HepG2 (cell line): ENCODE results near the gene WDR93. TPM values are rescaled to one million over a fixed set of nuclear protein-coding genes. Genes with fewer than 3 reads are reported as not detected.

Experiments used
- HOXD1 ChIP-seq: sonication (generic); formaldehyde crosslinking; IDR thresholded peaks from 2 replicates; pipeline ENCODE4 v1.5.0; 2020; ENCODE audit warnings: missing genetic modification reagents
- KLF9 ChIP-seq: IDR thresholded peaks from 2 replicates; pipeline ENCODE4 v1.6.1; 2016; ENCODE audit warnings: low read depth
- SPEN ChIP-seq: sonication (generic); formaldehyde crosslinking; IDR thresholded peaks from 2 replicates; pipeline ENCODE4 v1.5.1; 2020; ENCODE audit warnings: low read depth, mild to moderate bottlenecking, missing genetic modification reagents
- ZNF34 ChIP-seq: sonication (generic); formaldehyde crosslinking; IDR thresholded peaks from 2 replicates; pipeline ENCODE4 v1.4.0; 2020; ENCODE audit warnings: mild to moderate bottlenecking, missing genetic modification reagents, borderline replicate concordance
- ZNF567 ChIP-seq: sonication (generic); formaldehyde crosslinking; IDR thresholded peaks from 2 replicates; pipeline ENCODE4 v1.8.1; 2023; ENCODE audit warnings: mild to moderate bottlenecking, missing genetic modification reagents, borderline replicate concordance
- polyA plus RNA-seq, 8 experiments: library from polyadenylated mRNA; depleted of rRNA in 3 of 8; stranded (reverse) in 7 of 8; unstranded in 1 of 8; fragments of >200 nt; fragmentation: Illumina TruSeq in 4 of 8; extraction: Trizol in 4 of 8; gene quantifications; 2 replicates each; pipeline versions ENCODE4 v1.2.1 to v1.2.3, GENCODE V29; 2011 to 2016; ENCODE audit warnings: low read depth in 4 of 8, missing spikeins in 1 of 8, mixed read lengths in 1 of 8; ENCODE audit not compliant: insufficient read depth in 1 of 8
- total RNA-seq, 5 experiments: library from RNA; depleted of rRNA; stranded (reverse); fragments of >200 nt; fragmentation: Illumina TruSeq; extraction: Trizol; gene quantifications; 2 replicates each; pipeline ENCODE4 v1.2.3, GENCODE V29; 2016; ENCODE audit warnings: low read depth in 1 of 5
- TF ChIP-seq, protein P1 (sequence below): sonication (generic); formaldehyde crosslinking; IDR thresholded peaks from 2 replicates; pipeline ENCODE4 v1.5.1; 2020; ENCODE audit warnings: mild to moderate bottlenecking, missing genetic modification reagents, moderate library complexity
- TF ChIP-seq, protein P2 (sequence below): sonication (generic); formaldehyde crosslinking; IDR thresholded peaks from 2 replicates; pipeline ENCODE4 v1.5.0; 2020; ENCODE audit warnings: mild to moderate bottlenecking, missing genetic modification reagents
- TF ChIP-seq, protein P3 (sequence below): IDR thresholded peaks from 2 replicates; pipeline ENCODE4 v1.6.1; 2012; ENCODE audit warnings: inconsistent platforms
- TF ChIP-seq, protein P4 (sequence below): sonication (generic); formaldehyde crosslinking; IDR thresholded peaks from 2 replicates; pipeline ENCODE4 v1.5.0; 2020; ENCODE audit warnings: mild to moderate bottlenecking, missing genetic modification reagents
- TF ChIP-seq, protein P5 (sequence below), 2 experiments: sonication (generic) in 1 of 2; formaldehyde crosslinking in 1 of 2; IDR thresholded peaks; 2 replicates each; pipeline versions ENCODE4 v1.4.0 to v1.6.1; 2018 to 2020; ENCODE audit warnings: missing genetic modification reagents in 2 of 2, borderline replicate concordance in 1 of 2, low read depth in 1 of 2, mild to moderate bottlenecking in 1 of 2, missing biosample characterization in 1 of 2
- TF ChIP-seq, protein P6 (sequence below): sonication (generic); formaldehyde crosslinking; IDR thresholded peaks from 2 replicates; pipeline ENCODE4 v1.4.0; 2020; ENCODE audit warnings: missing genetic modification reagents
- TF ChIP-seq, protein P7 (sequence below): sonication (generic); formaldehyde crosslinking; IDR thresholded peaks from 2 replicates; pipeline ENCODE4 v1.4.0; 2020; ENCODE audit warnings: missing genetic modification reagents, low read depth, mild to moderate bottlenecking, borderline replicate concordance

The WDR93 gene
- total and polyA plus RNA-seq, 2 of the 13 experiments (the other 11 are each of a cell fraction or from before 2014, with no cell fraction given), result 0.07 TPM; not detected in 1

DNA sequence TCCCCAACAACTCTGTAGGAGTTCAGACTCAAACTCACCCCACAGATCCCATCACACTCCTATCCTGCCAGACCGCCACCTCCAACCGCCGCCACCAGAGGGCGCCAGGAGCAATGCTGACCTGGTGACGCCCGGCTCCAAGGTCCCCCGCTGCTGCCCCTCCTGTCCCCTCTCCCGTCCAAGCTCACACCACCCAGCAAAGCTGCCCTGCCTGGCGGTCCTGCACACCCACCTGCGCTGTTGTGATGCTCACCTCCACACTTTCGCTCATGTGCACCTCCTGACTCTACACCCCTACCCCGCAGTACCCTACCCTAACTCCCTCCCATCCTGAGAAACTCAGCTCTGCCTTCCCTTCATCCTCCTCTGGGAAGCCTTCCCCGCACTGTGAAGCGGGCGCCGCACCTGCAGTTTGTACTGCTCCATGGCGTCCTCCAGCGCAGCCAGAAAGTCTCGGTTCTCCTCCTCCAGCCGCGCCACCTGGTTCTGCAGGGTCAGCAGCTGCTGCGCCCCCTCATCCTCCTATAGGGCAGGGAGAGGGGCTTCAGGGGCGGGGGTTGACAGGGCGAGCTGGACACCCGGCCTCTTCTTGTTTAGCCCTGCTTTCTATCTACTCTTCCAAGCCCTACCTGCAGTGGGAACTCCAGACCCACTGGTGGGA is 43.3 kb upstream of the WDR93 start (continued):
- TF ChIP-seq, protein P1, sequence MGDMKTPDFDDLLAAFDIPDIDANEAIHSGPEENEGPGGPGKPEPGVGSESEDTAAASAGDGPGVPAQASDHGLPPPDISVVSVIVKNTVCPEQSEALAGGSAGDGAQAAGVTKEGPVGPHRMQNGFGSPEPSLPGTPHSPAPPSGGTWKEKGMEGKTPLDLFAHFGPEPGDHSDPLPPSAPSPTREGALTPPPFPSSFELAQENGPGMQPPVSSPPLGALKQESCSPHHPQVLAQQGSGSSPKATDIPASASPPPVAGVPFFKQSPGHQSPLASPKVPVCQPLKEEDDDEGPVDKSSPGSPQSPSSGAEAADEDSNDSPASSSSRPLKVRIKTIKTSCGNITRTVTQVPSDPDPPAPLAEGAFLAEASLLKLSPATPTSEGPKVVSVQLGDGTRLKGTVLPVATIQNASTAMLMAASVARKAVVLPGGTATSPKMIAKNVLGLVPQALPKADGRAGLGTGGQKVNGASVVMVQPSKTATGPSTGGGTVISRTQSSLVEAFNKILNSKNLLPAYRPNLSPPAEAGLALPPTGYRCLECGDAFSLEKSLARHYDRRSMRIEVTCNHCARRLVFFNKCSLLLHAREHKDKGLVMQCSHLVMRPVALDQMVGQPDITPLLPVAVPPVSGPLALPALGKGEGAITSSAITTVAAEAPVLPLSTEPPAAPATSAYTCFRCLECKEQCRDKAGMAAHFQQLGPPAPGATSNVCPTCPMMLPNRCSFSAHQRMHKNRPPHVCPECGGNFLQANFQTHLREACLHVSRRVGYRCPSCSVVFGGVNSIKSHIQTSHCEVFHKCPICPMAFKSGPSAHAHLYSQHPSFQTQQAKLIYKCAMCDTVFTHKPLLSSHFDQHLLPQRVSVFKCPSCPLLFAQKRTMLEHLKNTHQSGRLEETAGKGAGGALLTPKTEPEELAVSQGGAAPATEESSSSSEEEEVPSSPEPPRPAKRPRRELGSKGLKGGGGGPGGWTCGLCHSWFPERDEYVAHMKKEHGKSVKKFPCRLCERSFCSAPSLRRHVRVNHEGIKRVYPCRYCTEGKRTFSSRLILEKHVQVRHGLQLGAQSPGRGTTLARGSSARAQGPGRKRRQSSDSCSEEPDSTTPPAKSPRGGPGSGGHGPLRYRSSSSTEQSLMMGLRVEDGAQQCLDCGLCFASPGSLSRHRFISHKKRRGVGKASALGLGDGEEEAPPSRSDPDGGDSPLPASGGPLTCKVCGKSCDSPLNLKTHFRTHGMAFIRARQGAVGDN, result peak; percentile 59
- TF ChIP-seq, protein P2, sequence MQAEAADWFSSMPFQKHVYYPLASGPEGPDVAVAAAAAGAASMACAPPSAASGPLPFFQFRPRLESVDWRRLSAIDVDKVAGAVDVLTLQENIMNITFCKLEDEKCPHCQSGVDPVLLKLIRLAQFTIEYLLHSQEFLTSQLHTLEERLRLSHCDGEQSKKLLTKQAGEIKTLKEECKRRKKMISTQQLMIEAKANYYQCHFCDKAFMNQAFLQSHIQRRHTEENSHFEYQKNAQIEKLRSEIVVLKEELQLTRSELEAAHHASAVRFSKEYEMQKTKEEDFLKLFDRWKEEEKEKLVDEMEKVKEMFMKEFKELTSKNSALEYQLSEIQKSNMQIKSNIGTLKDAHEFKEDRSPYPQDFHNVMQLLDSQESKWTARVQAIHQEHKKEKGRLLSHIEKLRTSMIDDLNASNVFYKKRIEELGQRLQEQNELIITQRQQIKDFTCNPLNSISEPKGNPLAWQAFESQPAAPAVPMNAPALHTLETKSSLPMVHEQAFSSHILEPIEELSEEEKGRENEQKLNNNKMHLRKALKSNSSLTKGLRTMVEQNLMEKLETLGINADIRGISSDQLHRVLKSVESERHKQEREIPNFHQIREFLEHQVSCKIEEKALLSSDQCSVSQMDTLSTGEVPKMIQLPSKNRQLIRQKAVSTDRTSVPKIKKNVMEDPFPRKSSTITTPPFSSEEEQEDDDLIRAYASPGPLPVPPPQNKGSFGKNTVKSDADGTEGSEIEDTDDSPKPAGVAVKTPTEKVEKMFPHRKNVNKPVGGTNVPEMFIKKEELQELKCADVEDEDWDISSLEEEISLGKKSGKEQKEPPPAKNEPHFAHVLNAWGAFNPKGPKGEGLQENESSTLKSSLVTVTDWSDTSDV (CRISPR knock-in tag), result 0 out of 2 replicates have a peak, but pooled peaks have one; percentile 34
- TF ChIP-seq, protein P3, sequence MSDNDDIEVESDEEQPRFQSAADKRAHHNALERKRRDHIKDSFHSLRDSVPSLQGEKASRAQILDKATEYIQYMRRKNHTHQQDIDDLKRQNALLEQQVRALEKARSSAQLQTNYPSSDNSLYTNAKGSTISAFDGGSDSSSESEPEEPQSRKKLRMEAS, result peak; percentile 21; the same call in 1 of the 2 replicates
- TF ChIP-seq HOXD1 (CRISPR knock-in tag), result no peak
- TF ChIP-seq, protein P4, sequence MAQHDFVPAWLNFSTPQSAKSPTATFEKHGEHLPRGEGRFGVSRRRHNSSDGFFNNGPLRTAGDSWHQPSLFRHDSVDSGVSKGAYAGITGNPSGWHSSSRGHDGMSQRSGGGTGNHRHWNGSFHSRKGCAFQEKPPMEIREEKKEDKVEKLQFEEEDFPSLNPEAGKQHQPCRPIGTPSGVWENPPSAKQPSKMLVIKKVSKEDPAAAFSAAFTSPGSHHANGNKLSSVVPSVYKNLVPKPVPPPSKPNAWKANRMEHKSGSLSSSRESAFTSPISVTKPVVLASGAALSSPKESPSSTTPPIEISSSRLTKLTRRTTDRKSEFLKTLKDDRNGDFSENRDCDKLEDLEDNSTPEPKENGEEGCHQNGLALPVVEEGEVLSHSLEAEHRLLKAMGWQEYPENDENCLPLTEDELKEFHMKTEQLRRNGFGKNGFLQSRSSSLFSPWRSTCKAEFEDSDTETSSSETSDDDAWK (CRISPR knock-in tag), result no peak
- TF ChIP-seq ZNF567, result no peak
- TF ChIP-seq KLF9 (CRISPR knock-in tag), result no peak
- TF ChIP-seq, protein P5, sequence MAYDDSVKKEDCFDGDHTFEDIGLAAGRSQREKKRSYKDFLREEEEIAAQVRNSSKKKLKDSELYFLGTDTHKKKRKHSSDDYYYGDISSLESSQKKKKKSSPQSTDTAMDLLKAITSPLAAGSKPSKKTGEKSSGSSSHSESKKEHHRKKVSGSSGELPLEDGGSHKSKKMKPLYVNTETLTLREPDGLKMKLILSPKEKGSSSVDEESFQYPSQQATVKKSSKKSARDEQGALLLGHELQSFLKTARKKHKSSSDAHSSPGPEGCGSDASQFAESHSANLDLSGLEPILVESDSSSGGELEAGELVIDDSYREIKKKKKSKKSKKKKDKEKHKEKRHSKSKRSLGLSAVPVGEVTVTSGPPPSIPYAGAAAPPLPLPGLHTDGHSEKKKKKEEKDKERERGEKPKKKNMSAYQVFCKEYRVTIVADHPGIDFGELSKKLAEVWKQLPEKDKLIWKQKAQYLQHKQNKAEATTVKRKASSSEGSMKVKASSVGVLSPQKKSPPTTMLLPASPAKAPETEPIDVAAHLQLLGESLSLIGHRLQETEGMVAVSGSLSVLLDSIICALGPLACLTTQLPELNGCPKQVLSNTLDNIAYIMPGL (CRISPR knock-in tag; IDR thresholded peaks at IDR 0.05; ENCODE audit: borderline replicate concordance in 1 of 2, low read depth in 1 of 2), result 0 out of 4 replicates have a peak, but pooled peaks of 1 of the 2 experiments have one; percentile 41
- TF ChIP-seq, protein P6, sequence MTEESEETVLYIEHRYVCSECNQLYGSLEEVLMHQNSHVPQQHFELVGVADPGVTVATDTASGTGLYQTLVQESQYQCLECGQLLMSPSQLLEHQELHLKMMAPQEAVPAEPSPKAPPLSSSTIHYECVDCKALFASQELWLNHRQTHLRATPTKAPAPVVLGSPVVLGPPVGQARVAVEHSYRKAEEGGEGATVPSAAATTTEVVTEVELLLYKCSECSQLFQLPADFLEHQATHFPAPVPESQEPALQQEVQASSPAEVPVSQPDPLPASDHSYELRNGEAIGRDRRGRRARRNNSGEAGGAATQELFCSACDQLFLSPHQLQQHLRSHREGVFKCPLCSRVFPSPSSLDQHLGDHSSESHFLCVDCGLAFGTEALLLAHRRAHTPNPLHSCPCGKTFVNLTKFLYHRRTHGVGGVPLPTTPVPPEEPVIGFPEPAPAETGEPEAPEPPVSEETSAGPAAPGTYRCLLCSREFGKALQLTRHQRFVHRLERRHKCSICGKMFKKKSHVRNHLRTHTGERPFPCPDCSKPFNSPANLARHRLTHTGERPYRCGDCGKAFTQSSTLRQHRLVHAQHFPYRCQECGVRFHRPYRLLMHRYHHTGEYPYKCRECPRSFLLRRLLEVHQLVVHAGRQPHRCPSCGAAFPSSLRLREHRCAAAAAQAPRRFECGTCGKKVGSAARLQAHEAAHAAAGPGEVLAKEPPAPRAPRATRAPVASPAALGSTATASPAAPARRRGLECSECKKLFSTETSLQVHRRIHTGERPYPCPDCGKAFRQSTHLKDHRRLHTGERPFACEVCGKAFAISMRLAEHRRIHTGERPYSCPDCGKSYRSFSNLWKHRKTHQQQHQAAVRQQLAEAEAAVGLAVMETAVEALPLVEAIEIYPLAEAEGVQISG (CRISPR knock-in tag), result peak; percentile 25; the same call in 1 of the 2 replicates
- 0 out of 2 replicates have a peak, but pooled peaks have one; percentile 36 for TF ChIP-seq ZNF34 (CRISPR knock-in tag)
- TF ChIP-seq, protein P7, sequence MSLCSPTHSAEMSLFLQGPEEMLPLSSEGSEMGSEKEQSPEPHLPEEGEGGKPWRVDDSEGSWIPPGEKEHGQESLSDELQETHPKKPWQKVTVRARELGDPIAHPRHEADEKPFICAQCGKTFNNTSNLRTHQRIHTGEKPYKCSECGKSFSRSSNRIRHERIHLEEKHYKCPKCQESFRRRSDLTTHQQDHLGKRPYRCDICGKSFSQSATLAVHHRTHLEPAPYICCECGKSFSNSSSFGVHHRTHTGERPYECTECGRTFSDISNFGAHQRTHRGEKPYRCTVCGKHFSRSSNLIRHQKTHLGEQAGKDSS (CRISPR knock-in tag), result 0 out of 2 replicates have a peak, but pooled peaks have one; percentile 39
- TF ChIP-seq SPEN (CRISPR knock-in tag), result 0 out of 2 replicates have a peak, but pooled peaks have one; percentile 31
